Neural cell (in vitro differentiated cells): Measurements from ENCODE around the gene SPECC1L. TPM values are rescaled to one million over a fixed set of nuclear protein-coding genes. Genes with fewer than 3 reads are reported as not detected.

ENCODE experiments used
- H2AFZ ChIP-seq: fragments of 200-600, 300-800 bp; sonication (generic), shearing (Covaris generic); 2 replicates; pipeline ENCODE4 v1.6.0; 2014; ENCODE audit warnings: low read depth, mild to moderate bottlenecking, antibody characterized with exemption, low read length, moderate library complexity
- H3F3A ChIP-seq: fragments of 200-600 bp; shearing (Covaris generic); 2 replicates; pipeline ENCODE4 v1.6.1; 2016; ENCODE audit warnings: mild to moderate bottlenecking, moderate library complexity, mixed read lengths, antibody characterized with exemption, low read length; ENCODE audit not compliant: insufficient read depth, poor library complexity, severe bottlenecking
- H3K27ac ChIP-seq: fragments of 200-600, 300-800 bp; sonication (generic), shearing (Covaris generic); 2 replicates; pipeline ENCODE4 v1.5.1; 2014; ENCODE audit warnings: mild to moderate bottlenecking, low read length, moderate library complexity
- H3K27me3 ChIP-seq: fragments of 300-800, 200-600 bp; sonication (generic), shearing (Covaris generic); 2 replicates; pipeline ENCODE4 v1.6.0; 2014; ENCODE audit warnings: mild to moderate bottlenecking, low read depth, low read length, moderate library complexity; ENCODE audit not compliant: insufficient read depth
- H3K36me3 ChIP-seq: fragments of 300-800, 200-600 bp; sonication (generic), shearing (Covaris generic); 2 replicates; pipeline ENCODE4 v1.5.1; 2014; ENCODE audit warnings: mild to moderate bottlenecking, antibody characterized with exemption, low read length, moderate library complexity; ENCODE audit not compliant: insufficient read depth
- H3K4me2 ChIP-seq: fragments of 300-800, 200-600 bp; sonication (generic), shearing (Covaris generic); 2 replicates; pipeline ENCODE4 v1.6.0; 2014; ENCODE audit warnings: mild to moderate bottlenecking, low read length
- H3K4me3 ChIP-seq: fragments of 300-800, 200-600 bp; sonication (generic), shearing (Covaris generic); 2 replicates; pipeline ENCODE4 v1.5.1; 2014; ENCODE audit warnings: mild to moderate bottlenecking, low read length, moderate library complexity
- H3K79me2 ChIP-seq: fragments of 200-600 bp; shearing (Covaris generic); replicated peaks from 2 replicates; pipeline ENCODE4 v1.6.0; 2014; ENCODE audit warnings: mild to moderate bottlenecking, low read length, moderate library complexity; ENCODE audit not compliant: insufficient read depth
- H3K9ac ChIP-seq: fragments of 300-800, 200-600 bp; sonication (generic), shearing (Covaris generic); 2 replicates; pipeline ENCODE4 v1.6.1; 2016; ENCODE audit warnings: mild to moderate bottlenecking, low read length, mixed read lengths
- H3K9me2 ChIP-seq: fragments of 200-600 bp; shearing (Covaris generic); 2 replicates; pipeline ENCODE4 v1.6.1; 2016; ENCODE audit warnings: mild to moderate bottlenecking, low read length, mixed read lengths; ENCODE audit not compliant: insufficient read depth
- H3K9me3 ChIP-seq: fragments of 200-600, 300-800 bp; sonication (generic), shearing (Covaris generic); 2 replicates; pipeline ENCODE4 v1.6.1; 2016; ENCODE audit warnings: mild to moderate bottlenecking, mixed run types, low read length, moderate library complexity, mixed read lengths
- H4K20me1 ChIP-seq: fragments of 200-600 bp; shearing (Covaris generic); 2 replicates; pipeline ENCODE4 v1.6.1; 2016; ENCODE audit warnings: mild to moderate bottlenecking, mixed run types; ENCODE audit not compliant: insufficient read depth
- EP300 ChIP-seq: fragments of 450-650 bp; conservative IDR thresholded peaks from 2 replicates; pipeline ENCODE4 v1.6.1; 2014; ENCODE audit warnings: antibody characterized with exemption, mild to moderate bottlenecking, moderate library complexity; ENCODE audit not compliant: poor library complexity, severe bottlenecking
- EZH2 ChIP-seq: fragments of 200-600, 300-800 bp; shearing (Covaris generic), sonication (generic); IDR thresholded peaks from 2 replicates; pipeline ENCODE4 v1.6.1; 2014; ENCODE audit warnings: antibody characterized with exemption, low read length, borderline replicate concordance, mild to moderate bottlenecking; ENCODE audit not compliant: insufficient read depth, poor library complexity, severe bottlenecking
- MXI1 ChIP-seq: fragments of 450-650 bp; conservative IDR thresholded peaks from 2 replicates; pipeline ENCODE4 v1.6.1; 2014; ENCODE audit warnings: antibody characterized with exemption, mild to moderate bottlenecking; ENCODE audit not compliant: poor library complexity, severe bottlenecking
- POLR2AphosphoS5 ChIP-seq: IDR thresholded peaks from 2 replicates; pipeline ENCODE4 v1.6.1; 2012
- RAD21 ChIP-seq: fragments of 450-650 bp; conservative IDR thresholded peaks from 2 replicates; pipeline ENCODE4 v1.6.1; 2014; ENCODE audit warnings: antibody characterized with exemption, mild to moderate bottlenecking, moderate library complexity
- SMC3 ChIP-seq: fragments of 450-650 bp; conservative IDR thresholded peaks from 2 replicates; pipeline ENCODE4 v1.6.1; 2014; ENCODE audit warnings: antibody characterized with exemption, mild to moderate bottlenecking, moderate library complexity; ENCODE audit not compliant: poor library complexity
- TAF1 ChIP-seq: IDR thresholded peaks from 2 replicates; pipeline ENCODE4 v1.6.1; 2012; ENCODE audit warnings: low read depth
- polyA plus RNA-seq: library from polyadenylated mRNA; depleted of rRNA; stranded (reverse); fragments of >200 nt; gene quantifications from 2 replicates; pipeline ENCODE4 v1.2.3, GENCODE V29; 2014
- TF ChIP-seq, protein P1 (sequence below): fragments of 450-650 bp; IDR thresholded peaks from 2 replicates; pipeline ENCODE4 v1.5.1; 2014; ENCODE audit warnings: antibody characterized with exemption, mild to moderate bottlenecking, moderate library complexity; ENCODE audit not compliant: poor library complexity, severe bottlenecking
- TF ChIP-seq, protein P2 (sequence below): IDR thresholded peaks from 2 replicates; pipeline ENCODE4 v1.6.1; 2012; ENCODE audit warnings: borderline replicate concordance

The SPECC1L gene
- polyA plus RNA-seq, 1 donor from 2014 or later, result 27.1 TPM

DNA sequence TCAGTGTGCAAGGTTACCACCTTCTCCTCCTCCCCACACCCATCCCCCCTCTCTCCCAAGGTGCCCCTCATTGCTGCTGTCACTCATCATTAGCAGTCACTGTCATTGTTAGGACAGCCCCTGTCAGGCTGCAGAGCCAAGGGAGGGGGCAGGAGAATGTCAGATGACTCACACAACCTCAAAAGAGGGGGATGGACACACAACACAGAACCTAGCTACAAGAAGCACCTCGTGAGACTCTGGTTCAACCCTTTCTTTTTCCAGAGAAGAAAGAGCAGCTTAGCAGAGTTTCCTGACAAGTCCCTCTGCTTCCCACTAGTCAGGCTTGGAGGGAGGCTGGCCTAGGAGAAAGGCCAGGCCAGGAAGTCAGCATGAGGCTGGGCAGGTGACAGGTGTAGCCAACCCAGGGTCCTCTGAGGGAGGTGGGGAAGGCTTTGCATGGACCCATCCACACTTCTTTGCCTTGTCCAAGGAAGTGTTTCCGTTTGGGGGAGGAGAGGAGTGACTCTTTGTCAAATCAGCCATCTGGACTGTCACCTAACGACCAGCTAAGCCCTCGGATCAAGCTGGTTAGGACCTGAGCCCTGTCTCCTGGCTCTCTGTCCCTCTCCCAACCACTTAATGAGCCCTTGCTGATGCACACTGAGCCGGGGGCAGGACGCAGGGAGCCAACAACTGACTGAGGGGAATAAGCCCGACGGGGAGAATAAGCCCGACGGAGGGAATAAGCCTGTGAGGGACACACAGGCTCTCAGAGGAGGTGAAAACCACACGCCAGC lies 175.0 kb downstream of the SPECC1L start:
- Histone ChIP-seq H2AFZ (no peak overlapping the region), H3F3A (no peaks in the 10 kb centered on the region), H3K36me3 (no peaks in the 10 kb centered on the region), H3K27me3 (no peaks in the 10 kb centered on the region), H3K79me2 (no peaks in the 10 kb centered on the region), H3K27ac (no peak overlapping the region), H3K9ac (no peak overlapping the region), H4K20me1 (no peaks in the 10 kb centered on the region), H3K9me2 (no peaks in the 10 kb centered on the region), H3K4me2 (no peak overlapping the region), H3K4me3 (no peak overlapping the region), H3K9me3 (no peaks in the 10 kb centered on the region)
- TF ChIP-seq EZH2 (no peak), MXI1 (no peak), SMC3 (no peak), RAD21 (no peak), EP300 (no peak), POLR2AphosphoS5 (no peak)
- TF ChIP-seq, protein P1, sequence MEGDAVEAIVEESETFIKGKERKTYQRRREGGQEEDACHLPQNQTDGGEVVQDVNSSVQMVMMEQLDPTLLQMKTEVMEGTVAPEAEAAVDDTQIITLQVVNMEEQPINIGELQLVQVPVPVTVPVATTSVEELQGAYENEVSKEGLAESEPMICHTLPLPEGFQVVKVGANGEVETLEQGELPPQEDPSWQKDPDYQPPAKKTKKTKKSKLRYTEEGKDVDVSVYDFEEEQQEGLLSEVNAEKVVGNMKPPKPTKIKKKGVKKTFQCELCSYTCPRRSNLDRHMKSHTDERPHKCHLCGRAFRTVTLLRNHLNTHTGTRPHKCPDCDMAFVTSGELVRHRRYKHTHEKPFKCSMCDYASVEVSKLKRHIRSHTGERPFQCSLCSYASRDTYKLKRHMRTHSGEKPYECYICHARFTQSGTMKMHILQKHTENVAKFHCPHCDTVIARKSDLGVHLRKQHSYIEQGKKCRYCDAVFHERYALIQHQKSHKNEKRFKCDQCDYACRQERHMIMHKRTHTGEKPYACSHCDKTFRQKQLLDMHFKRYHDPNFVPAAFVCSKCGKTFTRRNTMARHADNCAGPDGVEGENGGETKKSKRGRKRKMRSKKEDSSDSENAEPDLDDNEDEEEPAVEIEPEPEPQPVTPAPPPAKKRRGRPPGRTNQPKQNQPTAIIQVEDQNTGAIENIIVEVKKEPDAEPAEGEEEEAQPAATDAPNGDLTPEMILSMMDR, result no peak

DNA sequence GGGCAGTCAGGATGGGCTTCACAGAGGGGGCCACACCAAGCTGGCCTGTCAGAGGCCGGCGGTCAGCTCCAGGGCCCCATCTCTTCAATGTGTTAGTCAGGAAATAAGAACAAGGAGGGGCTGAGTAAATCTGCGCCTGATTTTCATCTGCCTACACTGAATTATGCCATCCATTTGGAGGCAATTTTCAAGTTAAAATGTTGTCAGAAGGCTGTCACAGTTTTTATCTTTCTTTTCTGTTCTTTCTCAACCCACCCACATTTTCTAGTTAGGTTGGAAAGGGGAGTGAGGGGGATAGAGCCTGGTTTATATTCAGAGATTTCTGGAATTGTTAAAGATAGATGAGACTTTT lies 175.6 kb downstream of the SPECC1L start:
- Histone ChIP-seq H3K27ac (no peak overlapping the region), H3F3A (no peaks in the 10 kb centered on the region), H4K20me1 (no peaks in the 10 kb centered on the region), H3K9ac (no peak overlapping the region), H3K27me3 (no peaks in the 10 kb centered on the region), H2AFZ (no peak overlapping the region), H3K4me3 (no peak overlapping the region), H3K9me2 (no peaks in the 10 kb centered on the region), H3K9me3 (no peaks in the 10 kb centered on the region), H3K36me3 (no peaks in the 10 kb centered on the region), H3K79me2 (no peaks in the 10 kb centered on the region), H3K4me2 (no peak overlapping the region)
- TF ChIP-seq, protein P2, sequence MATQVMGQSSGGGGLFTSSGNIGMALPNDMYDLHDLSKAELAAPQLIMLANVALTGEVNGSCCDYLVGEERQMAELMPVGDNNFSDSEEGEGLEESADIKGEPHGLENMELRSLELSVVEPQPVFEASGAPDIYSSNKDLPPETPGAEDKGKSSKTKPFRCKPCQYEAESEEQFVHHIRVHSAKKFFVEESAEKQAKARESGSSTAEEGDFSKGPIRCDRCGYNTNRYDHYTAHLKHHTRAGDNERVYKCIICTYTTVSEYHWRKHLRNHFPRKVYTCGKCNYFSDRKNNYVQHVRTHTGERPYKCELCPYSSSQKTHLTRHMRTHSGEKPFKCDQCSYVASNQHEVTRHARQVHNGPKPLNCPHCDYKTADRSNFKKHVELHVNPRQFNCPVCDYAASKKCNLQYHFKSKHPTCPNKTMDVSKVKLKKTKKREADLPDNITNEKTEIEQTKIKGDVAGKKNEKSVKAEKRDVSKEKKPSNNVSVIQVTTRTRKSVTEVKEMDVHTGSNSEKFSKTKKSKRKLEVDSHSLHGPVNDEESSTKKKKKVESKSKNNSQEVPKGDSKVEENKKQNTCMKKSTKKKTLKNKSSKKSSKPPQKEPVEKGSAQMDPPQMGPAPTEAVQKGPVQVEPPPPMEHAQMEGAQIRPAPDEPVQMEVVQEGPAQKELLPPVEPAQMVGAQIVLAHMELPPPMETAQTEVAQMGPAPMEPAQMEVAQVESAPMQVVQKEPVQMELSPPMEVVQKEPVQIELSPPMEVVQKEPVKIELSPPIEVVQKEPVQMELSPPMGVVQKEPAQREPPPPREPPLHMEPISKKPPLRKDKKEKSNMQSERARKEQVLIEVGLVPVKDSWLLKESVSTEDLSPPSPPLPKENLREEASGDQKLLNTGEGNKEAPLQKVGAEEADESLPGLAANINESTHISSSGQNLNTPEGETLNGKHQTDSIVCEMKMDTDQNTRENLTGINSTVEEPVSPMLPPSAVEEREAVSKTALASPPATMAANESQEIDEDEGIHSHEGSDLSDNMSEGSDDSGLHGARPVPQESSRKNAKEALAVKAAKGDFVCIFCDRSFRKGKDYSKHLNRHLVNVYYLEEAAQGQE, result no peak
- TF ChIP-seq SMC3, result no peak
- no peak for TF ChIP-seq RAD21
- TF ChIP-seq TAF1, result no peak
- no peak for TF ChIP-seq POLR2AphosphoS5
- TF ChIP-seq, protein P1, result no peak
- TF ChIP-seq EZH2, result no peak
- no peak for TF ChIP-seq EP300
- TF ChIP-seq MXI1, result no peak
